ENCODE data around the gene SPSB3.

DNA sequence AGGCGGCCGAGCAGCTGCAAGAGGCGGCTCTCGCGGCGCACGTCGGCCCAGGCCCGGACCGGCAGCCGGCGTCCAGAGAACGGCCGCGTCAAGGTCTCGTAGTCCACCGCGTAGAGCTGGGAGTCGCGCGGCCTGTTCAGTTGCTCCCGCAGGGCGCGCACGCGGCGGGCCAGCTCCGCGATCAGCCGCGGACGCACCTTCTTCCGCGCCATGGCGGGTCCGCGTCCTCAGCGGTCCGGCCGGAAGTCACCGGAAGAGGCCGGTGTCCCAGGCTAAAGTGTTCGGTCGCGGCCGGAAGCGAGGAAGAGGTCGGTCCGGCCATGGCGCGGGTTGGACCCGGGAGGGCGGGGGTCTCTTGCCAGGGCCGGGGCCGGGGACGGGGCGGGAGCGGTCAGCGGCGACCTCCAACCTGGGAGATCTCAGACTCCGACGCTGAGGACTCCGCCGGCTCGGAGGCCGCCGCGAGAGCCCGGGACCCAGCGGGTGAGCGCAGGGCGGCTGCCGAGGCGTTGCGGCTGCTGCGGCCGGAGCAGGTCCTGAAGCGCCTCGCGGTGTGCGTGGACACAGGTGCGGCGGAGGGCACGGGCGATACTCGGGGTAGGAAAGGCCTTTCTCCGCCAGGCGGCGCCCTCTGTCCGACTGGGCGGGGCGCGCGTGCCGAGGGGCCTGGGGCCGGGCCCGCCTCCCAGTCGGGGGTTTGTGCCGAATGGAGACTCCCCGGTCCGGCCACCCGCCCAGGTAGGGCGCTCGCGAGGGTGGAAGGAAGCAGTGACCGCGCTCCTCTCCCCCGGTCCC is 9.3 kb downstream of the SPSB3 start, which contains the start of gene MRPS34:
- TF ChIP-seq ZSCAN29 (CRISPR knock-in tag; conservative IDR thresholded peaks at IDR 0.05) (peak; percentile 81), ZNF772 (CRISPR knock-in tag; IDR thresholded peaks at IDR 0.05) (peak; percentile 72; the same call in 1 of the 2 replicates), SP2 (CRISPR knock-in tag; IDR thresholded peaks at IDR 0.05) (peak; percentile 75), CBFB (CRISPR knock-in tag; IDR thresholded peaks at IDR 0.05) (peak; percentile 91), GATA4 (IDR thresholded peaks at IDR 0.05; ENCODE audit: borderline replicate concordance, low read depth) (no peak), POLR2AphosphoS5 (IDR thresholded peaks at IDR 0.05; ENCODE audit: low read depth, low read length) (peak; percentile 78), SOX6 (IDR thresholded peaks at IDR 0.05) (no peak), SOX6 (CRISPR knock-in tag; IDR thresholded peaks at IDR 0.05) (peak; percentile 8; the same call in 1 of the 2 replicates), RXRA (CRISPR knock-in tag; IDR thresholded peaks at IDR 0.05) (peak; percentile 79)
- TF ChIP-seq, protein P1, sequence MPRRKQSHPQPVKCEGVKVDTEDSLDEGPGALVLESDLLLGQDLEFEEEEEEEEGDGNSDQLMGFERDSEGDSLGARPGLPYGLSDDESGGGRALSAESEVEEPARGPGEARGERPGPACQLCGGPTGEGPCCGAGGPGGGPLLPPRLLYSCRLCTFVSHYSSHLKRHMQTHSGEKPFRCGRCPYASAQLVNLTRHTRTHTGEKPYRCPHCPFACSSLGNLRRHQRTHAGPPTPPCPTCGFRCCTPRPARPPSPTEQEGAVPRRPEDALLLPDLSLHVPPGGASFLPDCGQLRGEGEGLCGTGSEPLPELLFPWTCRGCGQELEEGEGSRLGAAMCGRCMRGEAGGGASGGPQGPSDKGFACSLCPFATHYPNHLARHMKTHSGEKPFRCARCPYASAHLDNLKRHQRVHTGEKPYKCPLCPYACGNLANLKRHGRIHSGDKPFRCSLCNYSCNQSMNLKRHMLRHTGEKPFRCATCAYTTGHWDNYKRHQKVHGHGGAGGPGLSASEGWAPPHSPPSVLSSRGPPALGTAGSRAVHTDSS (CRISPR knock-in tag; conservative IDR thresholded peaks at IDR 0.05), result 0 out of 2 replicates have a peak, but pooled peaks have one; percentile 20
- TF ChIP-seq, protein P2, sequence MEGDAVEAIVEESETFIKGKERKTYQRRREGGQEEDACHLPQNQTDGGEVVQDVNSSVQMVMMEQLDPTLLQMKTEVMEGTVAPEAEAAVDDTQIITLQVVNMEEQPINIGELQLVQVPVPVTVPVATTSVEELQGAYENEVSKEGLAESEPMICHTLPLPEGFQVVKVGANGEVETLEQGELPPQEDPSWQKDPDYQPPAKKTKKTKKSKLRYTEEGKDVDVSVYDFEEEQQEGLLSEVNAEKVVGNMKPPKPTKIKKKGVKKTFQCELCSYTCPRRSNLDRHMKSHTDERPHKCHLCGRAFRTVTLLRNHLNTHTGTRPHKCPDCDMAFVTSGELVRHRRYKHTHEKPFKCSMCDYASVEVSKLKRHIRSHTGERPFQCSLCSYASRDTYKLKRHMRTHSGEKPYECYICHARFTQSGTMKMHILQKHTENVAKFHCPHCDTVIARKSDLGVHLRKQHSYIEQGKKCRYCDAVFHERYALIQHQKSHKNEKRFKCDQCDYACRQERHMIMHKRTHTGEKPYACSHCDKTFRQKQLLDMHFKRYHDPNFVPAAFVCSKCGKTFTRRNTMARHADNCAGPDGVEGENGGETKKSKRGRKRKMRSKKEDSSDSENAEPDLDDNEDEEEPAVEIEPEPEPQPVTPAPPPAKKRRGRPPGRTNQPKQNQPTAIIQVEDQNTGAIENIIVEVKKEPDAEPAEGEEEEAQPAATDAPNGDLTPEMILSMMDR (CRISPR knock-in tag; IDR thresholded peaks at IDR 0.05), result peak; percentile 91
- TF ChIP-seq, protein P3, sequence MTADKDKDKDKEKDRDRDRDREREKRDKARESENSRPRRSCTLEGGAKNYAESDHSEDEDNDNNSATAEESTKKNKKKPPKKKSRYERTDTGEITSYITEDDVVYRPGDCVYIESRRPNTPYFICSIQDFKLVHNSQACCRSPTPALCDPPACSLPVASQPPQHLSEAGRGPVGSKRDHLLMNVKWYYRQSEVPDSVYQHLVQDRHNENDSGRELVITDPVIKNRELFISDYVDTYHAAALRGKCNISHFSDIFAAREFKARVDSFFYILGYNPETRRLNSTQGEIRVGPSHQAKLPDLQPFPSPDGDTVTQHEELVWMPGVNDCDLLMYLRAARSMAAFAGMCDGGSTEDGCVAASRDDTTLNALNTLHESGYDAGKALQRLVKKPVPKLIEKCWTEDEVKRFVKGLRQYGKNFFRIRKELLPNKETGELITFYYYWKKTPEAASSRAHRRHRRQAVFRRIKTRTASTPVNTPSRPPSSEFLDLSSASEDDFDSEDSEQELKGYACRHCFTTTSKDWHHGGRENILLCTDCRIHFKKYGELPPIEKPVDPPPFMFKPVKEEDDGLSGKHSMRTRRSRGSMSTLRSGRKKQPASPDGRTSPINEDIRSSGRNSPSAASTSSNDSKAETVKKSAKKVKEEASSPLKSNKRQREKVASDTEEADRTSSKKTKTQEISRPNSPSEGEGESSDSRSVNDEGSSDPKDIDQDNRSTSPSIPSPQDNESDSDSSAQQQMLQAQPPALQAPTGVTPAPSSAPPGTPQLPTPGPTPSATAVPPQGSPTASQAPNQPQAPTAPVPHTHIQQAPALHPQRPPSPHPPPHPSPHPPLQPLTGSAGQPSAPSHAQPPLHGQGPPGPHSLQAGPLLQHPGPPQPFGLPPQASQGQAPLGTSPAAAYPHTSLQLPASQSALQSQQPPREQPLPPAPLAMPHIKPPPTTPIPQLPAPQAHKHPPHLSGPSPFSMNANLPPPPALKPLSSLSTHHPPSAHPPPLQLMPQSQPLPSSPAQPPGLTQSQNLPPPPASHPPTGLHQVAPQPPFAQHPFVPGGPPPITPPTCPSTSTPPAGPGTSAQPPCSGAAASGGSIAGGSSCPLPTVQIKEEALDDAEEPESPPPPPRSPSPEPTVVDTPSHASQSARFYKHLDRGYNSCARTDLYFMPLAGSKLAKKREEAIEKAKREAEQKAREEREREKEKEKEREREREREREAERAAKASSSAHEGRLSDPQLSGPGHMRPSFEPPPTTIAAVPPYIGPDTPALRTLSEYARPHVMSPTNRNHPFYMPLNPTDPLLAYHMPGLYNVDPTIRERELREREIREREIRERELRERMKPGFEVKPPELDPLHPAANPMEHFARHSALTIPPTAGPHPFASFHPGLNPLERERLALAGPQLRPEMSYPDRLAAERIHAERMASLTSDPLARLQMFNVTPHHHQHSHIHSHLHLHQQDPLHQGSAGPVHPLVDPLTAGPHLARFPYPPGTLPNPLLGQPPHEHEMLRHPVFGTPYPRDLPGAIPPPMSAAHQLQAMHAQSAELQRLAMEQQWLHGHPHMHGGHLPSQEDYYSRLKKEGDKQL (CRISPR knock-in tag; IDR thresholded peaks at IDR 0.05; ENCODE audit: low read depth), result no peak
- TF ChIP-seq, protein P4, sequence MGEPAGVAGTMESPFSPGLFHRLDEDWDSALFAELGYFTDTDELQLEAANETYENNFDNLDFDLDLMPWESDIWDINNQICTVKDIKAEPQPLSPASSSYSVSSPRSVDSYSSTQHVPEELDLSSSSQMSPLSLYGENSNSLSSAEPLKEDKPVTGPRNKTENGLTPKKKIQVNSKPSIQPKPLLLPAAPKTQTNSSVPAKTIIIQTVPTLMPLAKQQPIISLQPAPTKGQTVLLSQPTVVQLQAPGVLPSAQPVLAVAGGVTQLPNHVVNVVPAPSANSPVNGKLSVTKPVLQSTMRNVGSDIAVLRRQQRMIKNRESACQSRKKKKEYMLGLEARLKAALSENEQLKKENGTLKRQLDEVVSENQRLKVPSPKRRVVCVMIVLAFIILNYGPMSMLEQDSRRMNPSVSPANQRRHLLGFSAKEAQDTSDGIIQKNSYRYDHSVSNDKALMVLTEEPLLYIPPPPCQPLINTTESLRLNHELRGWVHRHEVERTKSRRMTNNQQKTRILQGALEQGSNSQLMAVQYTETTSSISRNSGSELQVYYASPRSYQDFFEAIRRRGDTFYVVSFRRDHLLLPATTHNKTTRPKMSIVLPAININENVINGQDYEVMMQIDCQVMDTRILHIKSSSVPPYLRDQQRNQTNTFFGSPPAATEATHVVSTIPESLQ (CRISPR knock-in tag; conservative IDR thresholded peaks at IDR 0.05), result 0 out of 2 replicates have a peak, but pooled peaks have one; percentile 63

All from HepG2 (cell line).